HCT116 (cell line): ENCODE data around the gene GRIN1. TPM values are rescaled to one million over a fixed set of nuclear protein-coding genes. Genes with fewer than 3 reads are reported as not detected.

ENCODE experiments used
- ATAC-seq: fragments of 200-7000 bp; cut with Tn5 transposase; 2 replicates; pipeline ENCODE4 v1.9.1; 2020; ENCODE audit warnings: mild to moderate bottlenecking, moderate library complexity
- BruUV-seq: library from RNA; stranded (reverse); fragments of 400-500 nt; replicated peaks from 2 replicates; lab custom pipeline; 2021; lab: Mats Ljungman, UMichigan
- CTCF ChIA-PET: fragments of 300-600 bp; sonication (Branson Sonifier 250); formaldehyde crosslinking; loops from one replicate; lab custom pipeline; 2021; ENCODE audit warnings: antibody characterized with exemption; lab: Charles Lee
- POLR2A ChIA-PET: fragments of 300-600, 350-600 bp; sonication (Branson Sonifier 250); formaldehyde crosslinking; loops from one replicate; lab custom pipeline; 2021; ENCODE audit warnings: antibody characterized with exemption; lab: Charles Lee
- RAD21 ChIA-PET, 2 experiments: fragments of 300-600 bp; sonication (Branson Sonifier 250); formaldehyde crosslinking; loops; one replicate each; lab custom pipeline; 2023; ENCODE audit warnings: low total read pairs in 2 of 2; ENCODE audit not compliant: uncharacterized antibody in 2 of 2, unreplicated experiment in 2 of 2, low non-redundant PET in 1 of 2; lab: Charles Lee
- DNase-seq: peaks from one replicate; pipeline ENCODE4 v3.0.0-alpha.2; 2010; ENCODE audit warnings: low read depth, low spot score
- H2AFZ ChIP-seq: fragments of 200-600 bp; shearing (Covaris generic), sonication (generic); 2 replicates; pipeline ENCODE4 v1.6.1; 2017; ENCODE audit warnings: low read depth, mixed run types, mixed read lengths, antibody characterized with exemption, low read length; ENCODE audit not compliant: poor library complexity, severe bottlenecking
- H3K27ac ChIP-seq: 2 replicates; pipeline ENCODE4 v1.5.1; 2012; ENCODE audit warnings: low read depth, low read length
- H3K27me3 ChIP-seq: fragments of 200-600 bp; sonication (generic); 2 replicates; pipeline ENCODE4 v1.6.1; 2016; ENCODE audit warnings: mixed run types, low read length, mixed read lengths; ENCODE audit not compliant: insufficient read depth
- H3K36me3 ChIP-seq, 2 experiments: fragments of 200-500 bp in 1 of 2; fragments of 200-600 bp in 1 of 2; sonication (Bioruptor generic) in 1 of 2; sonication (generic) in 1 of 2; 2 replicates each; pipeline versions ENCODE4 v1.5.1 to v1.6.1; 2014 to 2016; ENCODE audit warnings: low read length in 2 of 2, inconsistent platforms in 1 of 2, mixed read lengths in 1 of 2, mixed run types in 1 of 2; ENCODE audit not compliant: insufficient read depth in 2 of 2, control insufficient read depth in 1 of 2
- H3K4me1 ChIP-seq, 2 experiments: fragments of 200-600 bp in 1 of 2; sonication (generic) in 1 of 2; 2 replicates each; pipeline versions ENCODE4 v1.5.1 to v1.6.1; 2012 to 2017; ENCODE audit warnings: low read length in 2 of 2, inconsistent platforms in 1 of 2, mild to moderate bottlenecking in 1 of 2, mixed read lengths in 1 of 2, mixed run types in 1 of 2, moderate library complexity in 1 of 2; ENCODE audit not compliant: insufficient read depth in 2 of 2, control insufficient read depth in 1 of 2
- H3K4me2 ChIP-seq: fragments of 200-600 bp; sonication (generic); 2 replicates; pipeline ENCODE4 v1.6.1; 2017; ENCODE audit warnings: mixed run types, low read length, mixed read lengths
- H3K4me3 ChIP-seq, 2 experiments: fragments of 200-600 bp in 1 of 2; sonication (generic) in 1 of 2; replicated peaks in 1 of 2; 2 replicates each; pipeline ENCODE4 v1.5.1; 2011 to 2016; ENCODE audit warnings: low read length in 2 of 2, control low read depth in 1 of 2, low read depth in 1 of 2, mild to moderate bottlenecking in 1 of 2, mixed read lengths in 1 of 2, mixed run types in 1 of 2
- H3K79me2 ChIP-seq: fragments of 200-600 bp; sonication (generic); 2 replicates; pipeline ENCODE4 v1.6.1; 2017; ENCODE audit warnings: mild to moderate bottlenecking, mixed run types, low read length, moderate library complexity, mixed read lengths; ENCODE audit not compliant: insufficient read depth
- H3K9ac ChIP-seq: fragments of 200-600 bp; sonication (generic); 2 replicates; pipeline ENCODE4 v1.6.1; 2016; ENCODE audit warnings: low read length, mixed read lengths
- H3K9me2 ChIP-seq: fragments of 200-600 bp; sonication (generic), shearing (Covaris generic); 2 replicates; pipeline ENCODE4 v1.6.1; 2017; ENCODE audit warnings: mixed run types, mild to moderate bottlenecking, moderate library complexity; ENCODE audit not compliant: insufficient read depth
- H3K9me3 ChIP-seq, 2 experiments: fragments of 200-500 bp in 1 of 2; fragments of 200-600 bp in 1 of 2; sonication (Bioruptor generic) in 1 of 2; sonication (generic) in 1 of 2; 2 replicates each; pipeline ENCODE4 v1.6.1; 2014 to 2017; ENCODE audit warnings: low read length in 2 of 2, mixed read lengths in 2 of 2, inconsistent platforms in 1 of 2, low read depth in 1 of 2, mild to moderate bottlenecking in 1 of 2, mixed run types in 1 of 2, moderate library complexity in 1 of 2; ENCODE audit not compliant: control insufficient read depth in 1 of 2, insufficient read depth in 1 of 2
- H4K20me1 ChIP-seq: fragments of 200-600 bp; sonication (generic), shearing (Covaris generic); 2 replicates; pipeline ENCODE4 v1.6.1; 2017; ENCODE audit warnings: mixed run types, mild to moderate bottlenecking, moderate library complexity; ENCODE audit not compliant: insufficient read depth
- CEBPB ChIP-seq: IDR thresholded peaks from 2 replicates; pipeline ENCODE4 v1.6.1; 2012; ENCODE audit warnings: low read depth
- EGR1 ChIP-seq: IDR thresholded peaks from 2 replicates; pipeline ENCODE4 v1.6.1; 2012; ENCODE audit warnings: low read depth
- ELF1 ChIP-seq: IDR thresholded peaks from 2 replicates; pipeline ENCODE4 v1.6.1; 2012; ENCODE audit warnings: low read depth, borderline replicate concordance
- EZH2 ChIP-seq: fragments of 200-600 bp; sonication (generic); IDR thresholded peaks from 2 replicates; pipeline ENCODE4 v1.6.1; 2017; ENCODE audit warnings: antibody characterized with exemption, mixed run types
- FOSL1 ChIP-seq: IDR thresholded peaks from 2 replicates; pipeline ENCODE4 v1.6.1; 2012; ENCODE audit warnings: low read depth
- JUND ChIP-seq: IDR thresholded peaks from 2 replicates; pipeline ENCODE4 v1.6.1; 2012
- POLR2AphosphoS5 ChIP-seq: IDR thresholded peaks from 2 replicates; pipeline ENCODE4 v1.6.1; 2011; ENCODE audit warnings: mild to moderate bottlenecking, low read depth, low read length, moderate library complexity
- SIN3A ChIP-seq: IDR thresholded peaks from 2 replicates; pipeline ENCODE4 v1.6.1; 2012; ENCODE audit warnings: low read depth
- SRF ChIP-seq: IDR thresholded peaks from 2 replicates; pipeline ENCODE4 v1.6.1; 2012; ENCODE audit warnings: low read depth
- TCF7L2 ChIP-seq: IDR thresholded peaks from 2 replicates; pipeline ENCODE4 v1.7.0; 2011; ENCODE audit warnings: borderline replicate concordance, inconsistent platforms; ENCODE audit not compliant: insufficient read depth, insufficient read length; ENCODE audit errors: extremely low read depth
- ZFX ChIP-seq: fragments of 450-650 bp; IDR thresholded peaks from 2 replicates; pipeline ENCODE4 v1.6.1; 2017
- intact Hi-C: fragments of 100-400 bp; cut with micrococcal nuclease; formaldehyde crosslinking; loops from 2 replicates; pipeline ENCODE4 v1.10.0; 2022
- total RNA-seq: library from RNA; stranded (reverse); gene quantifications from one replicate; pipeline ENCODE4 v1.2.1, GENCODE V29; 2021; ENCODE audit not compliant: unreplicated experiment
- TF ChIP-seq, protein P1 (sequence below): IDR thresholded peaks from 2 replicates; pipeline ENCODE4 v1.6.1; 2012
- TF ChIP-seq, protein P2 (sequence below), 3 experiments: fragments of 200-600 bp in 1 of 3; sonication (generic) in 1 of 3; IDR thresholded peaks in 2 of 3; conservative IDR thresholded peaks in 1 of 3; 2 replicates each; pipeline ENCODE4 v1.5.1; 2012 to 2017; ENCODE audit warnings: low read depth in 2 of 3, low read length in 2 of 3, antibody characterized with exemption in 1 of 3, borderline replicate concordance in 1 of 3, control low read depth in 1 of 3, mild to moderate bottlenecking in 1 of 3, mixed read lengths in 1 of 3, mixed run types in 1 of 3, moderate library complexity in 1 of 3; ENCODE audit not compliant: insufficient read depth in 1 of 3

GRIN1 gene
- total RNA-seq, 1 experiment from 2014 or later = 23.1 TPM

- Histone ChIP-seq H4K20me1 (no peaks in the 10 kb centered on the region), H3K27ac (no peak overlapping the region), H3K4me3 (no peak overlapping the region), H3K9me2 (no peaks in the 10 kb centered on the region), H3K4me2 (no peak overlapping the region), H3K27me3 (no peaks in the 10 kb centered on the region), H3K9me3 (no peaks in the 10 kb centered on the region), H3K79me2 (no peaks in the 10 kb centered on the region; the same call in 1 of the 2 replicates), H3K4me1 (peaks cover 0 to 15% of the 10 kb centered on the region in 2 experiments; a peak in 2 of 4 replicates), H3K36me3 (peaks cover 0 to 3% of the 10 kb centered on the region in 2 experiments; a peak in 2 of 4 replicates), H3K9ac (no peak overlapping the region), H2AFZ (no peak overlapping the region)
- no peak for TF ChIP-seq EZH2
- ChIA-PET CTCF (interaction anchor here (0.6 kb wide), 1 partner anchor 27 kb away, joined by 5 read pairs; no protein-coding TSS in a partner anchor), POLR2A (interaction anchor here (1.5 kb wide), 1 partner anchor 28 kb away, joined by 4 read pairs; no protein-coding TSS in a partner anchor), RAD21 (no interaction called here)
- ATAC-seq (no peak), DNase-seq (no peak)
- intact Hi-C loops = no loop called here
- no TSS peak for BruUV-seq
Measured at GRCh38 chr9:137178201-137178938, 39.4 kb downstream of the GRIN1 start.

GRCh38 chr9:137178939-137179630, 40.1 kb downstream of the GRIN1 start:
- peaks cover 0 to 15% of the 10 kb centered on the region in 2 experiments; a peak in 2 of 4 replicates for H3K4me1 ChIP-seq
- no peak overlapping the region for H2AFZ ChIP-seq
- ChIA-PET POLR2A (no interaction called here), CTCF (interaction anchor here (0.6 kb wide), 1 partner anchor 28 kb away, joined by 5 read pairs; no protein-coding TSS in a partner anchor), RAD21 (no interaction called here)
- H3K79me2 ChIP-seq = no peaks in the 10 kb centered on the region; the same call in 1 of the 2 replicates
- ATAC-seq (no peak), DNase-seq (no peak)
- H3K27ac ChIP-seq = no peak overlapping the region
- no peak overlapping the region for H3K4me2 ChIP-seq
- H3K27me3 ChIP-seq = no peaks in the 10 kb centered on the region
- H3K9me3 ChIP-seq = no peaks in the 10 kb centered on the region
- no peak overlapping the region for H3K4me3 ChIP-seq
- no peaks in the 10 kb centered on the region for H4K20me1 ChIP-seq
- intact Hi-C loops = no loop called here
- no peak overlapping the region for H3K9ac ChIP-seq
- no TSS peak for BruUV-seq
- H3K9me2 ChIP-seq = no peaks in the 10 kb centered on the region
- H3K36me3 ChIP-seq = peaks cover 0 to 3% of the 10 kb centered on the region in 2 experiments; a peak in 2 of 4 replicates
- TF ChIP-seq CEBPB (no peak), POLR2AphosphoS5 (no peak), EGR1 (no peak), ZFX (no peak), JUND (no peak), SIN3A (no peak), TCF7L2 (no peak), ELF1 (no peak), FOSL1 (no peak), SRF (no peak), EZH2 (no peak)
- TF ChIP-seq, protein P1, sequence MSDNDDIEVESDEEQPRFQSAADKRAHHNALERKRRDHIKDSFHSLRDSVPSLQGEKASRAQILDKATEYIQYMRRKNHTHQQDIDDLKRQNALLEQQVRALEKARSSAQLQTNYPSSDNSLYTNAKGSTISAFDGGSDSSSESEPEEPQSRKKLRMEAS = no peak
- TF ChIP-seq, protein P2, sequence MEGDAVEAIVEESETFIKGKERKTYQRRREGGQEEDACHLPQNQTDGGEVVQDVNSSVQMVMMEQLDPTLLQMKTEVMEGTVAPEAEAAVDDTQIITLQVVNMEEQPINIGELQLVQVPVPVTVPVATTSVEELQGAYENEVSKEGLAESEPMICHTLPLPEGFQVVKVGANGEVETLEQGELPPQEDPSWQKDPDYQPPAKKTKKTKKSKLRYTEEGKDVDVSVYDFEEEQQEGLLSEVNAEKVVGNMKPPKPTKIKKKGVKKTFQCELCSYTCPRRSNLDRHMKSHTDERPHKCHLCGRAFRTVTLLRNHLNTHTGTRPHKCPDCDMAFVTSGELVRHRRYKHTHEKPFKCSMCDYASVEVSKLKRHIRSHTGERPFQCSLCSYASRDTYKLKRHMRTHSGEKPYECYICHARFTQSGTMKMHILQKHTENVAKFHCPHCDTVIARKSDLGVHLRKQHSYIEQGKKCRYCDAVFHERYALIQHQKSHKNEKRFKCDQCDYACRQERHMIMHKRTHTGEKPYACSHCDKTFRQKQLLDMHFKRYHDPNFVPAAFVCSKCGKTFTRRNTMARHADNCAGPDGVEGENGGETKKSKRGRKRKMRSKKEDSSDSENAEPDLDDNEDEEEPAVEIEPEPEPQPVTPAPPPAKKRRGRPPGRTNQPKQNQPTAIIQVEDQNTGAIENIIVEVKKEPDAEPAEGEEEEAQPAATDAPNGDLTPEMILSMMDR (IDR thresholded peaks at IDR 0.05 in 2 of 3, conservative IDR thresholded peaks at IDR 0.05 in 1 of 3; ENCODE audit: borderline replicate concordance in 1 of 3, insufficient read depth in 1 of 3, low read depth in 2 of 3, low read length in 2 of 3) = no peak
